A549 (cell line): ENCODE measurements around the gene PLD1. TPM values are rescaled to one million over a fixed set of nuclear protein-coding genes. Genes with fewer than 3 reads are reported as not detected.

Experiments used
- ATAC-seq, 2 experiments: fragments of 200-7000 bp in 1 of 2; fragments of >200 bp in 1 of 2; cut with Nextera tagmentation in 1 of 2; cut with Tn5 transposase in 1 of 2; 3 replicates each; pipeline versions ENCODE4 v1.8.0 to v1.9.1; 2018 to 2020; ENCODE audit warnings: mild to moderate bottlenecking in 1 of 2, moderate library complexity in 1 of 2
- CTCF ChIA-PET: fragments of 300-600 bp; sonication (Branson Sonifier 250); formaldehyde crosslinking; extraction: SDS; loops from one replicate; lab custom pipeline; 2021; ENCODE audit warnings: antibody characterized with exemption, inconsistent platforms; lab: Yijun Ruan, JAX
- POLR2A ChIA-PET: fragments of 350-600 bp; formaldehyde crosslinking; extraction: SDS; loops from one replicate; lab custom pipeline; 2021; ENCODE audit warnings: antibody characterized with exemption, inconsistent platforms; lab: Yijun Ruan, JAX
- DNase-seq, 2 experiments: peaks; one replicate each; pipeline versions ENCODE4 v3.0.0 to v3.0.0-alpha.2; 2011 to 2016; ENCODE audit warnings: low read depth in 1 of 2, low spot score in 1 of 2
- FAIRE-seq: peaks from 2 replicates; lab custom pipeline; 2011; peaks lifted over from hg19 to GRCh38; lab: Jason Lieb, UNC
- H3K27ac ChIP-seq, 2 experiments: fragments of >200 bp; sonication (Bioruptor Twin); formaldehyde crosslinking; 3 replicates each; pipeline ENCODE4 v1.5.1; 2016 to 2017
- H3K4me1 ChIP-seq: fragments of >200 bp; sonication (Bioruptor Twin); formaldehyde crosslinking; 3 replicates; pipeline ENCODE4 v1.6.1; 2016
- H3K4me2 ChIP-seq: fragments of >200 bp; sonication (Bioruptor Twin); formaldehyde crosslinking; 3 replicates; pipeline ENCODE4 v1.6.1; 2016
- H3K4me3 ChIP-seq: fragments of >200 bp; sonication (Bioruptor Twin); formaldehyde crosslinking; 3 replicates; pipeline ENCODE4 v1.5.1; 2016
- H3K9me3 ChIP-seq: fragments of >200 bp; sonication (Bioruptor Twin); formaldehyde crosslinking; 3 replicates; pipeline ENCODE4 v1.6.1; 2016
- CBX2 ChIP-seq: fragments of 200-600 bp; sonication (generic); IDR thresholded peaks from 2 replicates; pipeline ENCODE4 v1.6.1; 2016; ENCODE audit warnings: low read depth, mild to moderate bottlenecking, borderline replicate concordance
- EHF ChIP-seq: fragments of 250-450 bp; sonication (Bioruptor Pico); IDR thresholded peaks from 2 replicates; pipeline ENCODE4 v1.5.0; 2020; ENCODE audit warnings: mild to moderate bottlenecking
- FOSB ChIP-seq: fragments of 250-450 bp; sonication (Bioruptor Pico); IDR thresholded peaks from 2 replicates; pipeline ENCODE4 v1.5.0; 2020; ENCODE audit warnings: mild to moderate bottlenecking, moderate library complexity
- GATA3 ChIP-seq: IDR thresholded peaks from 2 replicates; pipeline ENCODE4 v1.6.1; 2012; ENCODE audit warnings: borderline replicate concordance
- HDAC2 ChIP-seq: fragments of 200-600 bp; sonication (generic); IDR thresholded peaks from 2 replicates; pipeline ENCODE4 v1.6.1; 2016
- HEYL ChIP-seq: fragments of 250-450 bp; sonication (Bioruptor Pico); IDR thresholded peaks from 2 replicates; pipeline ENCODE4 v1.8.0; 2021; ENCODE audit warnings: mild to moderate bottlenecking, moderate library complexity
- KDM1A ChIP-seq: fragments of 200-600 bp; sonication (generic); IDR thresholded peaks from 2 replicates; pipeline ENCODE4 v1.6.1; 2016; ENCODE audit warnings: low read depth, mild to moderate bottlenecking
- KDM5A ChIP-seq: fragments of 200-600 bp; sonication (generic); IDR thresholded peaks from 2 replicates; pipeline ENCODE4 v1.6.1; 2016; ENCODE audit warnings: antibody characterized with exemption, mild to moderate bottlenecking
- NFE2L2 ChIP-seq: fragments of 150-350 bp; conservative IDR thresholded peaks from 2 replicates; pipeline ENCODE4 v1.6.1; 2014; ENCODE audit warnings: low read length
- RAD21 ChIP-seq, 2 experiments: fragments of >200 bp in 1 of 2; sonication (Bioruptor Twin) in 1 of 2; formaldehyde crosslinking in 1 of 2; IDR thresholded peaks in 1 of 2; conservative IDR thresholded peaks in 1 of 2; 2 replicates in 1 of 2; 3 replicates in 1 of 2; pipeline ENCODE4 v1.6.1; 2012 to 2018; ENCODE audit warnings: inconsistent platforms in 1 of 2
- RARB ChIP-seq: fragments of 250-450 bp; sonication (Bioruptor Pico); IDR thresholded peaks from 2 replicates; pipeline ENCODE4 v1.8.0; 2021; ENCODE audit warnings: mild to moderate bottlenecking, moderate library complexity
- RNF2 ChIP-seq: fragments of 200-600 bp; sonication (generic); IDR thresholded peaks from 2 replicates; pipeline ENCODE4 v1.6.1; 2016; ENCODE audit warnings: low read depth, mild to moderate bottlenecking, antibody characterized with exemption, moderate library complexity, borderline replicate concordance
- SMC3 ChIP-seq: fragments of >200 bp; sonication (Bioruptor Twin); formaldehyde crosslinking; IDR thresholded peaks from 3 replicates; pipeline ENCODE4 v1.6.1; 2018; ENCODE audit warnings: inconsistent platforms
- SREBF2 ChIP-seq: fragments of 450-650 bp; IDR thresholded peaks from 2 replicates; pipeline ENCODE4 v1.6.1; 2014; ENCODE audit warnings: mild to moderate bottlenecking, moderate library complexity
- TFCP2L1 ChIP-seq: fragments of 250-450 bp; sonication (Bioruptor Pico); IDR thresholded peaks from 2 replicates; pipeline ENCODE4 v1.5.0; 2021; ENCODE audit warnings: mild to moderate bottlenecking
- ZNF302 ChIP-seq: fragments of 250-450 bp; sonication (Bioruptor Pico); IDR thresholded peaks from 2 replicates; pipeline ENCODE4 v1.9.0; 2021; ENCODE audit warnings: inconsistent platforms, mild to moderate bottlenecking, moderate library complexity
- ZSCAN20 ChIP-seq: fragments of 250-450 bp; sonication (Bioruptor Pico); IDR thresholded peaks from 2 replicates; pipeline ENCODE4 v1.8.0; 2022; ENCODE audit warnings: mild to moderate bottlenecking, moderate library complexity
- WGBS: methylation state at CpG from one replicate; pipeline ENCODE4 v1.1.6; 2017; ENCODE audit errors: missing lambda C conversion rate; 5-methylcytosine and 5-hydroxymethylcytosine counted together
- polyA plus RNA-seq, 4 experiments: library from polyadenylated mRNA; depleted of rRNA in 3 of 4; stranded (reverse); fragments of >200 nt; fragmentation: RNase III in 1 of 4; extraction: RNeasy Plus Mini Kit Qiagen cat#74134 plus additional on column Dnase treatment in 1 of 4; gene quantifications; 2 replicates in 3 of 4; 3 replicates in 1 of 4; pipeline ENCODE4 v1.2.3, GENCODE V29; 2011 to 2017
- TF ChIP-seq, protein P1 (sequence below): fragments of >200 bp; sonication (Bioruptor Twin); formaldehyde crosslinking; IDR thresholded peaks from 3 replicates; pipeline ENCODE4 v1.5.1; 2016
- TF ChIP-seq, protein P2 (sequence below): fragments of >200 bp; sonication (Bioruptor Twin); formaldehyde crosslinking; IDR thresholded peaks from 2 replicates; pipeline ENCODE4 v1.6.1; 2016
- TF ChIP-seq, protein P3 (sequence below): IDR thresholded peaks from 2 replicates; pipeline ENCODE4 v1.6.1; 2012
- TF ChIP-seq, protein P4 (sequence below): fragments of 200-600 bp; sonication (generic); IDR thresholded peaks from 2 replicates; pipeline ENCODE4 v1.6.1; 2016; ENCODE audit warnings: antibody characterized with exemption, mild to moderate bottlenecking, moderate library complexity
- TF ChIP-seq, protein P5 (sequence below): IDR thresholded peaks from 2 replicates; pipeline ENCODE4 v1.6.1; 2012
- TF ChIP-seq, protein P6 (sequence below): fragments of >200 bp; sonication (Bioruptor Twin); formaldehyde crosslinking; IDR thresholded peaks from 3 replicates; pipeline ENCODE4 v1.6.1; 2016

Gene PLD1
- polyA plus RNA-seq, 2 of the 4 experiments (the other 2 are of a cell fraction), result 6.6 to 27.2 TPM

DNA sequence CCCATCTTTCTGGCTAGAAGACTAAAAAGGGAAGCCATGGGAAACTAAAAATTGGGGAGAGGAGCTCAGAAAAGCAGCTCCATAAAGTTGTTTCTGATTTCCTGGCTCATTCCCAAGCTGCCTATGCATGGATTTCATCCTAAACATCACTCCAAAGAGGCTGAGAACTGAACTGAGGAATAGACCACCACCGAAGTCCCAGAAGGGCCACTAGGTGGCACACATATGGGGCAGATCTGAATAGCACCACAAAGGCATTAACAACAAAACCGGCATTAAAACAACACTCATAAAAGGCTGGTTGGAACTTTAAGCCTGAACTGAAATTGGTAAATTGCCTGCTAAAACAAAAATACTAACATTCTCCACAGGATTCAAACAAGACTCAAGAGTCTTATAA lies 106.3 kb downstream of the PLD1 start:
- 15% methylated on average over 2 of the region's 2 CpGs for WGBS
- ChIA-PET CTCF (interaction anchor here (0.6 to 1.8 kb wide), 3 partner anchors 19 to 420 kb away, joined by 3 to 7 read pairs (median 3); no protein-coding TSS in a partner anchor), POLR2A (no interaction called here)
- H3K27ac ChIP-seq, result no peak overlapping the region
- H3K4me2 ChIP-seq, result no peak overlapping the region
- DNase-seq (peak; percentile 6 to 29), ATAC-seq (peak in 1 of 2 experiments; percentile 80; a peak in 3 of 6 replicates), FAIRE-seq (no peak)
- peaks cover 11% of the 10 kb centered on the region; the same call in 2 of the 3 replicates for H3K9me3 ChIP-seq
- no peak overlapping the region for H3K4me3 ChIP-seq
- H3K4me1 ChIP-seq, result no peaks in the 10 kb centered on the region
- TF ChIP-seq GATA3 (no peak), TFCP2L1 (no peak), RARB (CRISPR knock-in tag) (no peak), RAD21 (conservative IDR thresholded peaks at IDR 0.05 in 1 of 2, IDR thresholded peaks at IDR 0.05 in 1 of 2) (peak in 1 of 2 experiments; percentile 51; a peak in 3 of 5 replicates), EHF (no peak), SMC3 (0 out of 3 replicates have a peak, but pooled peaks have one; percentile 21)
- TF ChIP-seq, protein P1, sequence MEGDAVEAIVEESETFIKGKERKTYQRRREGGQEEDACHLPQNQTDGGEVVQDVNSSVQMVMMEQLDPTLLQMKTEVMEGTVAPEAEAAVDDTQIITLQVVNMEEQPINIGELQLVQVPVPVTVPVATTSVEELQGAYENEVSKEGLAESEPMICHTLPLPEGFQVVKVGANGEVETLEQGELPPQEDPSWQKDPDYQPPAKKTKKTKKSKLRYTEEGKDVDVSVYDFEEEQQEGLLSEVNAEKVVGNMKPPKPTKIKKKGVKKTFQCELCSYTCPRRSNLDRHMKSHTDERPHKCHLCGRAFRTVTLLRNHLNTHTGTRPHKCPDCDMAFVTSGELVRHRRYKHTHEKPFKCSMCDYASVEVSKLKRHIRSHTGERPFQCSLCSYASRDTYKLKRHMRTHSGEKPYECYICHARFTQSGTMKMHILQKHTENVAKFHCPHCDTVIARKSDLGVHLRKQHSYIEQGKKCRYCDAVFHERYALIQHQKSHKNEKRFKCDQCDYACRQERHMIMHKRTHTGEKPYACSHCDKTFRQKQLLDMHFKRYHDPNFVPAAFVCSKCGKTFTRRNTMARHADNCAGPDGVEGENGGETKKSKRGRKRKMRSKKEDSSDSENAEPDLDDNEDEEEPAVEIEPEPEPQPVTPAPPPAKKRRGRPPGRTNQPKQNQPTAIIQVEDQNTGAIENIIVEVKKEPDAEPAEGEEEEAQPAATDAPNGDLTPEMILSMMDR, result peak; percentile 27; the same call in 2 of the 3 replicates

DNA sequence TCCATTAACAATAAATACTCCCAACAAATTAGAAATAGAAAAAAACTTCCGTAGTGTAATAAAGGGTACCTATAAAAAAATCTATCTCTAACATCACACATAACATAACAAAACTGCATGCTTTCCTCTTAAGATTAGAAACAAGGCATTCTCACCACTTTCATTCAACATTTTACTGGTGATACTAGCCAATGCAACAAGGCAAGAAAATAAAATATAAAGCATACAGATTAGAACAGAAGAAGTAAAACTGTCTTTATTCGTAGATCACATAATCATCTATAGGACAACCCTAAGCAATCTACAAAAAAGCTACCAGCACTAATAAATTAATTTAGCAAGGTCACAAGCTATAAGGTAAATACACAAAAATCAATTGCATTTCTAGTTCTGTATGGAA lies 107.1 kb downstream of the PLD1 start:
- TF ChIP-seq NFE2L2 (no peak), ZSCAN20 (CRISPR knock-in tag) (no peak), KDM5A (no peak), RNF2 (no peak), HDAC2 (no peak), SREBF2 (no peak), FOSB (CRISPR knock-in tag) (no peak), ZNF302 (no peak), KDM1A (no peak)
- TF ChIP-seq, protein P1, result no peak
- TF ChIP-seq, protein P2, sequence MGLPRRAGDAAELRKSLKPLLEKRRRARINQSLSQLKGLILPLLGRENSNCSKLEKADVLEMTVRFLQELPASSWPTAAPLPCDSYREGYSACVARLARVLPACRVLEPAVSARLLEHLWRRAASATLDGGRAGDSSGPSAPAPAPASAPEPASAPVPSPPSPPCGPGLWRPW, result no peak
- ATAC-seq (no peak), DNase-seq (no peak), FAIRE-seq (no peak)
- no peak overlapping the region for H3K4me3 ChIP-seq
- H3K4me2 ChIP-seq, result no peak overlapping the region
- CTCF ChIA-PET, result interaction anchor here (1.8 kb wide), 1 partner anchor 69 kb away, joined by 7 read pairs; no protein-coding TSS in a partner anchor
- H3K4me1 ChIP-seq, result no peaks in the 10 kb centered on the region
- no peak overlapping the region for H3K27ac ChIP-seq
- WGBS, result 88% methylated on average over 2 of the region's 2 CpGs
- POLR2A ChIA-PET, result no interaction called here
- peaks cover 11% of the 10 kb centered on the region; the same call in 2 of the 3 replicates for H3K9me3 ChIP-seq

DNA sequence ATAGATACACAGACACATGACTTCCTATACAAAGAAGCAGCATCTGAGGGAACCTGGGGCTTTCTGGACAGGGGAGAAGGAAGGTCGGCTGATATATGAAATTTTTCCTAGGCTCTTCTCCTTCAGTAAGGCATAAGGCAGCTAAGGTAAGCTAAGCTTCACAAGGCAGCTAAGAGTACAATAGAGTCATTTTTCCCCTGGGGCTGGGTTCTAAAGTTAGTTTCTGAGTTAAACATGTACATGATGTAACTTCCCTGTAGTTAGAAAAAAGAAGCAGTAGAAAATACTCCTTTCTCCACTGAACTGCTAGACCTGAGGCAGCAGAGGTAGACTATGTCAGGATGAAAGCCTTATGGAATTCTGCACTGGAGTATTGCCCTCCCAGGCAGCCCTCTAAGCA lies 109.6 kb downstream of the PLD1 start:
- ATAC-seq, result no peak
- Histone ChIP-seq H3K4me2 (no peak overlapping the region), H3K4me1 (no peaks in the 10 kb centered on the region), H3K4me3 (no peak overlapping the region), H3K9me3 (peaks cover 11% of the 10 kb centered on the region; the same call in 2 of the 3 replicates), H3K27ac (no peak overlapping the region)
- 100% methylated on average over 1 of the region's 1 CpG for WGBS
- POLR2A ChIA-PET, result no interaction called here
- no peak for FAIRE-seq
- CTCF ChIA-PET, result interaction anchor here (1.0 to 1.5 kb wide), 4 partner anchors 11 to 72 kb away, joined by 3 to 4 read pairs (median 3); no protein-coding TSS in a partner anchor
- no peak for DNase-seq
- TF ChIP-seq CBX2 (no peak), GATA3 (no peak), KDM5A (no peak), HEYL (CRISPR knock-in tag) (no peak), ZSCAN20 (CRISPR knock-in tag) (no peak), HDAC2 (no peak)
- TF ChIP-seq, protein P3, sequence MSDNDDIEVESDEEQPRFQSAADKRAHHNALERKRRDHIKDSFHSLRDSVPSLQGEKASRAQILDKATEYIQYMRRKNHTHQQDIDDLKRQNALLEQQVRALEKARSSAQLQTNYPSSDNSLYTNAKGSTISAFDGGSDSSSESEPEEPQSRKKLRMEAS, result no peak
- TF ChIP-seq, protein P4, sequence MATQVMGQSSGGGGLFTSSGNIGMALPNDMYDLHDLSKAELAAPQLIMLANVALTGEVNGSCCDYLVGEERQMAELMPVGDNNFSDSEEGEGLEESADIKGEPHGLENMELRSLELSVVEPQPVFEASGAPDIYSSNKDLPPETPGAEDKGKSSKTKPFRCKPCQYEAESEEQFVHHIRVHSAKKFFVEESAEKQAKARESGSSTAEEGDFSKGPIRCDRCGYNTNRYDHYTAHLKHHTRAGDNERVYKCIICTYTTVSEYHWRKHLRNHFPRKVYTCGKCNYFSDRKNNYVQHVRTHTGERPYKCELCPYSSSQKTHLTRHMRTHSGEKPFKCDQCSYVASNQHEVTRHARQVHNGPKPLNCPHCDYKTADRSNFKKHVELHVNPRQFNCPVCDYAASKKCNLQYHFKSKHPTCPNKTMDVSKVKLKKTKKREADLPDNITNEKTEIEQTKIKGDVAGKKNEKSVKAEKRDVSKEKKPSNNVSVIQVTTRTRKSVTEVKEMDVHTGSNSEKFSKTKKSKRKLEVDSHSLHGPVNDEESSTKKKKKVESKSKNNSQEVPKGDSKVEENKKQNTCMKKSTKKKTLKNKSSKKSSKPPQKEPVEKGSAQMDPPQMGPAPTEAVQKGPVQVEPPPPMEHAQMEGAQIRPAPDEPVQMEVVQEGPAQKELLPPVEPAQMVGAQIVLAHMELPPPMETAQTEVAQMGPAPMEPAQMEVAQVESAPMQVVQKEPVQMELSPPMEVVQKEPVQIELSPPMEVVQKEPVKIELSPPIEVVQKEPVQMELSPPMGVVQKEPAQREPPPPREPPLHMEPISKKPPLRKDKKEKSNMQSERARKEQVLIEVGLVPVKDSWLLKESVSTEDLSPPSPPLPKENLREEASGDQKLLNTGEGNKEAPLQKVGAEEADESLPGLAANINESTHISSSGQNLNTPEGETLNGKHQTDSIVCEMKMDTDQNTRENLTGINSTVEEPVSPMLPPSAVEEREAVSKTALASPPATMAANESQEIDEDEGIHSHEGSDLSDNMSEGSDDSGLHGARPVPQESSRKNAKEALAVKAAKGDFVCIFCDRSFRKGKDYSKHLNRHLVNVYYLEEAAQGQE, result no peak
- TF ChIP-seq, protein P5, sequence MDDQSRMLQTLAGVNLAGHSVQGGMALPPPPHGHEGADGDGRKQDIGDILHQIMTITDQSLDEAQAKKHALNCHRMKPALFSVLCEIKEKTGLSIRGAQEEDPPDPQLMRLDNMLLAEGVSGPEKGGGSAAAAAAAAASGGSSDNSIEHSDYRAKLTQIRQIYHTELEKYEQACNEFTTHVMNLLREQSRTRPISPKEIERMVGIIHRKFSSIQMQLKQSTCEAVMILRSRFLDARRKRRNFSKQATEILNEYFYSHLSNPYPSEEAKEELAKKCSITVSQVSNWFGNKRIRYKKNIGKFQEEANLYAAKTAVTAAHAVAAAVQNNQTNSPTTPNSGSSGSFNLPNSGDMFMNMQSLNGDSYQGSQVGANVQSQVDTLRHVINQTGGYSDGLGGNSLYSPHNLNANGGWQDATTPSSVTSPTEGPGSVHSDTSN, result no peak
- TF ChIP-seq, protein P6, sequence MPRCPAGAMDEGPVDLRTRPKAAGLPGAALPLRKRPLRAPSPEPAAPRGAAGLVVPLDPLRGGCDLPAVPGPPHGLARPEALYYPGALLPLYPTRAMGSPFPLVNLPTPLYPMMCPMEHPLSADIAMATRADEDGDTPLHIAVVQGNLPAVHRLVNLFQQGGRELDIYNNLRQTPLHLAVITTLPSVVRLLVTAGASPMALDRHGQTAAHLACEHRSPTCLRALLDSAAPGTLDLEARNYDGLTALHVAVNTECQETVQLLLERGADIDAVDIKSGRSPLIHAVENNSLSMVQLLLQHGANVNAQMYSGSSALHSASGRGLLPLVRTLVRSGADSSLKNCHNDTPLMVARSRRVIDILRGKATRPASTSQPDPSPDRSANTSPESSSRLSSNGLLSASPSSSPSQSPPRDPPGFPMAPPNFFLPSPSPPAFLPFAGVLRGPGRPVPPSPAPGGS, result no peak
